Measurements from ENCODE around the gene MALRD1. TPM values are rescaled to one million over a fixed set of nuclear protein-coding genes. Genes with fewer than 3 reads are reported as not detected.

MALRD1 gene
- polyA plus RNA-seq, 1 donor: 2.2 TPM

DNA sequence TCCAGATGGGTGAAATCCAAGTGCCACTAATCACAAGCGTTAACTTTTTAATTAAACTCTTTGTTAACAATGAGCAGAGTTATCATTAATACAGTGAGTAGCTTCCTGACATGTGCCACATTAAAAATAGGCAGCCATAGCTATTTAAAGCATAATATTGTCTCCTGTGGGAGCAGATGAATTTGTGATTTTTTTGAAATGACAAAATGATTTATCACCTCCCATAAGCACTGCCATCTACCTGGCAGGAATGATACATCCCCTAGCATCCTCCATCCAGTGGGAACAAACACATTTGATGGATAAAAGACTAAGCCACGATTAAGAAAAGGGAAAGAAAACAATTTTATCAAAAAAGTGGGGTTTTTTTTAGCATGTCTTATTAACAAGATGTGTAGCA is 605.3 kb downstream of the MALRD1 start:
- DNase-seq: no peak

DNA sequence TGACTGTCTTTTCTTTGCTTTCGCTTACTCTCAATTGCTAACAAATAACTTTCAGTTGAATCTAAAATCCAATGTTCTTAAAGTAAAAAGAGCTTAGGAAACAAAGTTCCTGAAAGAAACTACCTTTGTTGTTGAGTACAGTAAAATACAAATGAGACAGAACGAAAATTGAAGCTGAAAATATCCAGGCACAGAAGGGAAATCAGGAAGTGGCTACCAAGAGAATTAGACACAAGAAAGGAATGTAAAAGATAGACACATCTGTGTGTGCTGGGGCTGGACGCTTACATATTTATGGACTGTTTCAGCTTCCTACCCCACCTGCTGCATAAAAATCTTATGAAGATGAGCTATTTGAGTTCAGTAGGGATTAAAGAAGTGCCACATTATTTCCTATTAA is 606.0 kb downstream of the MALRD1 start:
- no peak for DNase-seq

DNA sequence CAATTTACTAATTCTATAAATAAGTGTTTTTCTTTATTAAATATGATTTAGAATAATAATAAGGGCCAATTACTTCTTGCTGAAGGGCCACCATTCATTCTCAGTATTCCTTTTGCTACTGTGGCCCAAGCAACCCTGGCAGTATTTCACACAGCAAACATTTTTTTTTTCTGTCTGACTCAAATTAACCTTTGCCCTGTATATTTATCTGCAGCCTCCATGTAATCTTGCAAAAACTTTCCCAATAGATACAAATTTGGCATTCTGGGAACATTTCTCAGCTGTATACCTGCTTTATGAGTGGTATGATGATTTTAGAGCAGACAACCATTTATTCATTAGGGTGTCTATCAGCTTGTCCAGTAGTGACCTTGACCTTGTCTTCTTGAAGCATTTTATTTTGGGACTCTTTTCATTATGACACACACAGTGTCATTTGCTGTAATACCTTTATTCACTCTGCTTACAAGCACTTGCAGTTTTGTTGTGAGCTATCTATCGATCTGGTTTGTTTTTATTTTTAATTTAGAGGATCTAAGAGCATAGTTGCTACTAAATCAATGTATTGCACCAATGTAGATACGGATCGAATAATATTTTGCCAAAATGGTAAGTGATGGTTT is 607.9 kb downstream of the MALRD1 start:
- no peak for DNase-seq

DNA sequence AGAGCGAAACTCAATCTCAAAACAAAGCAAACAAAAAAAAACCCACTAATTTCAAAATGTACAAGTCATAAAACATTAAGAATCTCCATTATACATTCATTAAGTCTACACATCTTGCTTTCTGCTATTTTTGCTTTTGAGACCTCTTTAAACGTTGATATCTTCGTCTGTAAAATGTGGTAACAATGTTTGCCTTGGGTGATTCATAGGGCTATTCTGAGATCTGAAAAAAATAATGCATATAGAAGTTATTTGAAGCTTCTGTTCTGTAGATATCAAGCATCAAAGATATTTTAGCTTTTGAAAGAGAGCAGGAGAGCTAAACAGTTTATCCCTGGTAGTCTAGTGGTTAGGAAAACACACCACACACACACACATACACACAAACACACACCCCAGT is 609.5 kb downstream of the MALRD1 start:
- DNase-seq: no peak

DNA sequence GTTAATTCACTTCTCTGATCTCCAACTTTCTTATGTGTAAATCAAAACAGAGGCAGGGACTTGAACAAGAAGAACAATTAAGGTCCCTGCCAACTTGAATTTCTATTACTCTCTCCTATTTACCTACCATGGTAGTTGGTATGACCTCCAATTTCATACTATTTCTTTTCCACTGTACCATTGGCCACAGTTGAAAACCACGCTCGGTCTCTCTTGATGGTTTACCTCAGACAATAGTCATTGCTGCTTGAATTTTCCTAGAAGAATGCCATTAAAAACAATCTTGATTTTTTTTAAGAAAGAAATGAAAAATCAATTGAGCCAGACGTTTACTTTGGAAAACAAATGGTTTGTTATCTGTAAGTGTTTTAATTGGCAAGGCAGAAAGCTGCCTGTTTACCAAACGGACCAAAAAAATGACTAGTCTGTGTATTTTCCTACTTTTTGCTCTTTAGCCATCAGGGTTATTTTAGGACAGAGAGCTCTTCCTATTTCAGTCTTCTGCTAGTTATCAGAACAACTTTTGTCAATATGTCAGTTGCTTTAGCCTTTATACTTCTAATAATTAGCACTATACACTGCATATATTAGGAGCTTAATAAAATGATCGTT is 610.1 kb downstream of the MALRD1 start:
- DNase-seq: no peak

DNA sequence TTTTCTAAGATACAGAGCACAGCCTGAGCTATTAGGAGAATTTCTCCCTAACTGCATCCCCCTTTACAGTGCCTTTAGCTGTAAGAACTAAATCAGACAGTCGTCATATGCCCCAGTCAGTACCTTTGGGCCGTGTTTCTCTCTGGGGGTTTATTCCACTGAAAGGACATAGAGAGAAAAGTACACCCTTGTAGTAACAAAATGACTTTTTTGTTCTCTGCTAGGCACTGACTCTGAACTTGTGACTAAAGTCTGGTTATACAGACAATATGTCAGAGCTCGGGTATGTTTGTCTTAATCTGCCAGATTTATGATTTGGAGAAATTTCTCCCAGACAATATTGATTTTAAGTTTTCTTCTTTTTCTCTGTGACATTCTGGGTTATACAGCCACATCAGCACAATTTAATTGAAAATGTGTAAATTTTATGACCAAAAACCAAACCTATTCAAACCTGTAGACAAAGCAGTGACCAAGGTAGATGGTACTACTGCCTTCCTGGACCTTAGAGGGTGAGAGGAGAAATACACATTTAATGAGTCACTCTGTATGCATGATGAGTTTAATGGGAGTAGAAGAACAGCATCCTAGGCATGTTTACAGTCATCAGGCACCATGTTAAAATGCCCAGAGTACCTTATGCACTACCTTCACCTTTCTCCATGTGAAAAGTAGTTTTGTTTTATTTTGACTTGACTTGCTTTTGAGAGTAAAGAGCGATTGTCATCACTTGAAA is 611.5 kb downstream of the MALRD1 start:
- DNase-seq: no peak

GRCh38 chr10:19663344-19663743 is 614.7 kb downstream of the MALRD1 start:
- DNase-seq: no peak

DNA sequence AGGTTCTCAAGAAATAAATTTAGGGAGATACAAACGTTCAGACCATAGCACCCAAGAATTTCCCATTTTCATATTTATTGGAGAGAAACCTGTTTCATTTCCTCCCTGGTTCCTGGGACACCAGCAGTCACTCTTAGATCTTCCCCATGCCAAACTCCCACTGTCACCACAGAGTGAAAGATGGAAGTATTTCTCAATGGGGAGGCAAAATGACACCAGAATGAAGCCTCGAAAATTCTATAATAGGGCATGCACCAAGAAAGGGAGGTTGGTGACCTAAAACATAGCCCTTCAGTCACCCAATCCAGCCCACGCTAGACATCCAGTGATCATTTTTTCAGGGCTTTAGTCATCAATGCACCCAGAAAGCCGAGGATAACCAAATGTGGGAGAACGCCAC is 619.5 kb downstream of the MALRD1 start:
- no peak for DNase-seq

GRCh38 chr10:19676063-19676462 is 627.5 kb downstream of the MALRD1 start:
- DNase-seq: no peak

- peak; percentile 10 for DNase-seq
Observed at GRCh38 chr10:19683356-19683755, 634.8 kb downstream of the MALRD1 start.

- peak; percentile 19 for DNase-seq
Observed at GRCh38 chr10:19683960-19684359, 635.4 kb downstream of the MALRD1 start.

DNA sequence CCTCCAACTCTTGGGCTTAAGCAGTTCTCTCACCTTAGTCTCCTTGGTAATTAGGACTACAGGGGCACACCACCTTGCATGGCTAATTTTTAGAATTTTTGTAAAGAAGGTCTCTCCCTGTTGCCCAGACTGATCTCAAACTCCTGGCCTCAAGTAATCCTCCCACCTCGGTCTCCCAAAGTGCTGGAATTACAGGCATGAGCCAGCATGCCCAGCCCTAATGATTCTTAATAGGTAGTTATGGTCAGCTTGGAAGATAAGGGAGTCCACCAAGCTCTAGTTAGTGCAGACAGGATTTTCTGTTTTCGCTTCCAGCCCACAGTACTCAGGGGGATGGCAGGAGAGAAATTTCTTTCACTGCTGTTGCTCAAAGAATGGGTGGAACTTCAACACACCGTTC is 639.7 kb downstream of the MALRD1 start:
- DNase-seq: no peak

- DNase-seq: no peak
Observed at GRCh38 chr10:19689231-19689630, 640.6 kb downstream of the MALRD1 start.

- DNase-seq: no peak
Observed at GRCh38 chr10:19699299-19699698, 650.7 kb downstream of the MALRD1 start.

GRCh38 chr10:19701427-19702052 is 652.9 kb downstream of the MALRD1 start:
- no peak for DNase-seq

DNA sequence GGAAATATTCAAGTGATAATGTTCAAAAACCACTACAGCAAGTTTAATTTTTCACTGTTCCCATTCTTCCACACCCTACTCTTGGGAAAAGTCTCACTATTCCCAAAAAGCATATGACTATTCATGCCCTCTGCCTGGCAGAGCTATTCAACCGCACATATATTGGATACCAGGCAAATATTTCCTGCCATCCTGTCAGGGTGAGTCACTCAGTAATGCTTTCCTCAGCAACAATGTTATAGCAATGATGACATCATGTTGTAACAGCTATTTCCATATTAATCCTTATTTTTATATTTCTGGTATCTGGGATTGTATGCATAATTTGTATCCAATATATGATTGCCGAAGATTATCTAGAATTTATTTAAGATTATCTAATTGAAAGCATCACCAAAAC is 653.6 kb downstream of the MALRD1 start:
- no peak for DNase-seq

DNA sequence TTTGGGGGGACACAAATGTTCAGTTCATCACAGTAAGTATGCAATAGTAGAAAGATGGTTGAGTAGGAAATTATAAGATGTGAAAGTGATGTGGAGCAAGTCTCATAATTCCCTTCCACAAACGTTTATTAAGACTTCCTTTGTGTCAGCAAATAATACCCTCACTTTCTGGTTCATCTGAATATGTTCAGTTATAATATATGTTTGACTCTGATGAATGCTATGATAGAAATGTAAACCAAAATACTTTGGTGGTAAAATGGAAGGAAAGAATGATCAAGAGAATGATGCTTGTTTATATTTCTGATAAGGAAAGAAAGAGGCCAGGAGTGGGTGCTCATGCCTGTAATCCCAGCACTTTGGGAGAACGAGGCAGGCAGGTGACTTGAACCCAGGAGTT is 655.9 kb downstream of the MALRD1 start:
- DNase-seq: no peak

- no peak for DNase-seq
Observed at GRCh38 chr10:19705250-19705649, 656.6 kb downstream of the MALRD1 start.

DNA sequence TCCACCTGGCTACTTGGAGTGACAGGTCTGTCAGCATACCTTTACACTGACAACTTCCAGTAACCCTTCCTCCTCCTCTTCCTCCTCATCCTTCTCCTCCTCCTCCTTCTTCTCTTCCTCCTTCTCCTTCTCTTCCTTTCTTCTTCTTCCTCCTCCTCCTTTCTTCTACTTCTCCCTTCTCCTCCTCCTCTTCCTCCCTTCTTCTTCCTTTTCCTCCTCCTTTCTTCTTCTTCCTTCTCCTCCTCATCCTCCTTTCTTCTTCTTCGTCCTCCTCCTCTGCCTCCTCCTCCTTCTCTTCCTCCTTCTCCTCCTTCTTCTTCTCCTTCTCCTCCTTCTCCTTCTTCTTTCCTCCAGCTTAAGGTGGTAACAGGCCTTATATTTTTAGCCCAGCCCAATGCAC is 658.3 kb downstream of the MALRD1 start:
- no peak for DNase-seq

- no peak for DNase-seq
Observed at GRCh38 chr10:19707376-19707775, 658.8 kb downstream of the MALRD1 start.

- no peak for DNase-seq
Observed at GRCh38 chr10:19708031-19708430, 659.4 kb downstream of the MALRD1 start.

GRCh38 chr10:19710600-19710999 is 662.0 kb downstream of the MALRD1 start:
- no peak for DNase-seq

DNA sequence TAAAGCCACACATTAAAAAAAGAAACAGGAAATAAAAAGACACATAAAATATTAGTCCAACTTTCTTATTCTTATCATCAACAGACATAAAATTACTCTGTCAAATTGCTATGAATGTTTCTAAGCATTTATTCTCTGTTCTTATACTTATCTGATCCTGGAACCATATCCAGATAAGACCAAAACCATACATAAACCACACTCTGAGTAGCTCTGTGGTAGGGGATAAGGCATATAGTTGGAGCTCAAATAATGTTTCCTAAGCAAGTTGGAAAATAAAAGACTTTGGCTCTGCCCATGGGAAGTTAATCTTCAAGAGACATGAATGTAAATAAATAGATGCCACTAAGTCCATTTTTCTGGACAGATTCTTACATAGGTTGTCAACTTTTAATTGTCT is 664.6 kb downstream of the MALRD1 start:
- no peak for DNase-seq
